Endothelial cell (in vitro differentiated cells): ENCODE measurements around the gene ADM. TPM values are rescaled to one million over a fixed set of nuclear protein-coding genes. Genes with fewer than 3 reads are reported as not detected.

Source experiments
- DNase-seq: peaks from one replicate; pipeline ENCODE4 v3.0.0; 2021; ENCODE audit warnings: low spot score
- H3K27ac Mint-ChIP-seq: one replicate; pipeline ENCODE4 v1.8.0; 2021; ENCODE audit warnings: mixed read lengths, inconsistent platforms; ENCODE audit not compliant: unreplicated experiment
- H3K27me3 Mint-ChIP-seq: one replicate; pipeline ENCODE4 v1.8.0; 2021; ENCODE audit warnings: mild to moderate bottlenecking, moderate library complexity, mixed read lengths, inconsistent platforms; ENCODE audit not compliant: unreplicated experiment
- H3K36me3 Mint-ChIP-seq: one replicate; pipeline ENCODE4 v1.8.0; 2021; ENCODE audit warnings: mild to moderate bottlenecking, low read depth, mixed read lengths, inconsistent platforms; ENCODE audit not compliant: unreplicated experiment
- H3K4me1 Mint-ChIP-seq: one replicate; pipeline ENCODE4 v1.8.0; 2021; ENCODE audit warnings: mild to moderate bottlenecking, mixed read lengths, inconsistent platforms; ENCODE audit not compliant: unreplicated experiment
- H3K4me3 Mint-ChIP-seq: one replicate; pipeline ENCODE4 v1.8.0; 2021; ENCODE audit warnings: mild to moderate bottlenecking, mixed read lengths, inconsistent platforms; ENCODE audit not compliant: unreplicated experiment
- H3K9me3 Mint-ChIP-seq: one replicate; pipeline ENCODE4 v1.8.0; 2021; ENCODE audit warnings: mixed read lengths, inconsistent platforms; ENCODE audit not compliant: unreplicated experiment
- total RNA-seq: library from RNA; stranded (reverse); fragmentation: NEBNext Ultra II Directional; extraction: Animal tissue kit (Norgen Biotek cat#: 25700); gene quantifications from one replicate; pipeline ENCODE4 v1.2.1, GENCODE V29; 2021; ENCODE audit not compliant: unreplicated experiment
- TF ChIP-seq, protein P1 (sequence below): fragments of 200-600 bp; sonication (generic); IDR thresholded peaks from one replicate; pipeline ENCODE4 v1.5.0; 2021; ENCODE audit warnings: antibody characterized with exemption; ENCODE audit not compliant: unreplicated experiment

The ADM gene
- total RNA-seq, 1 donor from 2014 or later, result 78.3 TPM

DNA sequence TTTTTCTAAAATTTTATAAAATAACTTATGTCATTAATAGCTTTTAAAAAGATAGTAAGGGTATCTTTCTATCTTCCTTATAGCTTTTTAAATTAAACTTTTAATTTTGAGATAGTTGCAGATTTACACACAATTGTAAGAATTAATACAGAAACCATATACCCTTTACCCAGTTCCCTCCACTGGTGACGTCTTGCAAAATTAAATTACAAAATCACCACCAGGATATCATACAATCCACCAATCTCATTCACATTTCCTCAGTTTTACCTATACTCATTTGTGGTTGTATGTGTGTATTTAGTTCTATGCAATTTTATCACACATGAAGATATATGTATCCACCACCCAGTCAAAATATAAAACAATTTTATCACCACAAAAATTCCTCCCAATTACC lies 20.9 kb upstream of the ADM start:
- no peak overlapping the region for H3K4me3 Mint-ChIP-seq
- no peaks in the 10 kb centered on the region for H3K9me3 Mint-ChIP-seq
- H3K36me3 Mint-ChIP-seq, result no peaks in the 10 kb centered on the region
- TF ChIP-seq, protein P1, sequence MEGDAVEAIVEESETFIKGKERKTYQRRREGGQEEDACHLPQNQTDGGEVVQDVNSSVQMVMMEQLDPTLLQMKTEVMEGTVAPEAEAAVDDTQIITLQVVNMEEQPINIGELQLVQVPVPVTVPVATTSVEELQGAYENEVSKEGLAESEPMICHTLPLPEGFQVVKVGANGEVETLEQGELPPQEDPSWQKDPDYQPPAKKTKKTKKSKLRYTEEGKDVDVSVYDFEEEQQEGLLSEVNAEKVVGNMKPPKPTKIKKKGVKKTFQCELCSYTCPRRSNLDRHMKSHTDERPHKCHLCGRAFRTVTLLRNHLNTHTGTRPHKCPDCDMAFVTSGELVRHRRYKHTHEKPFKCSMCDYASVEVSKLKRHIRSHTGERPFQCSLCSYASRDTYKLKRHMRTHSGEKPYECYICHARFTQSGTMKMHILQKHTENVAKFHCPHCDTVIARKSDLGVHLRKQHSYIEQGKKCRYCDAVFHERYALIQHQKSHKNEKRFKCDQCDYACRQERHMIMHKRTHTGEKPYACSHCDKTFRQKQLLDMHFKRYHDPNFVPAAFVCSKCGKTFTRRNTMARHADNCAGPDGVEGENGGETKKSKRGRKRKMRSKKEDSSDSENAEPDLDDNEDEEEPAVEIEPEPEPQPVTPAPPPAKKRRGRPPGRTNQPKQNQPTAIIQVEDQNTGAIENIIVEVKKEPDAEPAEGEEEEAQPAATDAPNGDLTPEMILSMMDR, result no peak
- DNase-seq, result no peak
- H3K4me1 Mint-ChIP-seq, result peaks cover 10% of the 10 kb centered on the region
- no peaks in the 10 kb centered on the region for H3K27me3 Mint-ChIP-seq
- no peak overlapping the region for H3K27ac Mint-ChIP-seq

DNA sequence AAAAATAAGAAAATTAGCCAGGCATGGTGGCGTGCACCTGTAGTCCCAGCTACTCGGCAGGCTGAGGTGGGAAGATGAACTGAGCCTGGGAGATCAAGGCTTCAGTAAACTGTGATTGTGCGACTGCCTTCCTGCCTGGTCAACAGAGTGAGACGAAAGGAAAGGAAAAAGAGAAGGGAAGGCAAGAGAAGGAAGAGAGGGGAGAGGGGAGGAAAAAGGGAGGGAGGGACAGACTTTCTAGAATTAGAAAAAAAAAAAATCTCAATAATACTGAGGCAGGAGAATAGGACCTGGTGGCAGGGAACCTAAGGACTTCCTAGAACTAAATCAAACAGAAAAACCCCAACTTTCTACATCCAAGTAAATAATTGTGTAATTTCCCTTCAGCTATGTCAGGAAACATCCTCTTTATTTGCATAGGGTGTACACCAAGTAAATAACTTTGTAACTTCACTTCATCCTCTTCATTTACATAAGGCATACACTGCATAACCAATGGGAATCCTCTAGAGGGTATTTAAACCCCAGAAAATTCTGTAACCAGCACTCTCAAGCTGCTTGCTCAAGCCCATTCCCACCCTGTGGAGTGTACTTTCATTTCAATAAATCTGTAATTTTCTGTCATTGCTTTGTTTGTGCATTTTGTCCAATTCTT lies 19.6 kb upstream of the ADM start:
- H3K27ac Mint-ChIP-seq, result no peak overlapping the region
- peaks cover 7% of the 10 kb centered on the region for H3K36me3 Mint-ChIP-seq
- TF ChIP-seq, protein P1, result no peak
- no peak for DNase-seq
- H3K4me1 Mint-ChIP-seq, result peaks cover 13% of the 10 kb centered on the region
- H3K27me3 Mint-ChIP-seq, result no peaks in the 10 kb centered on the region
- no peak overlapping the region for H3K4me3 Mint-ChIP-seq
- no peaks in the 10 kb centered on the region for H3K9me3 Mint-ChIP-seq

DNA sequence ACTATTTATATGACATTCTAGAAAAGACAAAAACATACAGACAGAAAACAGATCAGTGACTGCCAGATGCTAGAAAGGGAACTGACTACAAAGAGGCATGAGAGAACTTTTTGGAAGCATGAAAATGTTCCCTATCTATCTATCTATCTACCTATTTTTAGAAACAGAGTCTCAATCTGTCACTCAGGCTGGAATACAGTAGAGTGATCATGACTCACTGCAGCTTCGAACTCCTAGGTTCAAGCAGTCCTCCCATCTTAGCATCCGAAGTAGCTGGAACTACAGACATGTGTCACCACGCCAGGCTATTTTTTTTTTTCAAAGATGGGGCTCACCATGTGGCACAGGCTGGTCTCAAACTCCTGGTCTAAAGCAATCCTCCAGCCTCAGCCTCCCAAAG lies 17.7 kb upstream of the ADM start:
- no peak for DNase-seq
- no peaks in the 10 kb centered on the region for H3K9me3 Mint-ChIP-seq
- TF ChIP-seq, protein P1, result no peak
- no peaks in the 10 kb centered on the region for H3K27me3 Mint-ChIP-seq
- no peak overlapping the region for H3K4me3 Mint-ChIP-seq
- peaks cover 9% of the 10 kb centered on the region for H3K36me3 Mint-ChIP-seq
- H3K27ac Mint-ChIP-seq, result no peak overlapping the region
- H3K4me1 Mint-ChIP-seq, result peaks cover 23% of the 10 kb centered on the region

DNA sequence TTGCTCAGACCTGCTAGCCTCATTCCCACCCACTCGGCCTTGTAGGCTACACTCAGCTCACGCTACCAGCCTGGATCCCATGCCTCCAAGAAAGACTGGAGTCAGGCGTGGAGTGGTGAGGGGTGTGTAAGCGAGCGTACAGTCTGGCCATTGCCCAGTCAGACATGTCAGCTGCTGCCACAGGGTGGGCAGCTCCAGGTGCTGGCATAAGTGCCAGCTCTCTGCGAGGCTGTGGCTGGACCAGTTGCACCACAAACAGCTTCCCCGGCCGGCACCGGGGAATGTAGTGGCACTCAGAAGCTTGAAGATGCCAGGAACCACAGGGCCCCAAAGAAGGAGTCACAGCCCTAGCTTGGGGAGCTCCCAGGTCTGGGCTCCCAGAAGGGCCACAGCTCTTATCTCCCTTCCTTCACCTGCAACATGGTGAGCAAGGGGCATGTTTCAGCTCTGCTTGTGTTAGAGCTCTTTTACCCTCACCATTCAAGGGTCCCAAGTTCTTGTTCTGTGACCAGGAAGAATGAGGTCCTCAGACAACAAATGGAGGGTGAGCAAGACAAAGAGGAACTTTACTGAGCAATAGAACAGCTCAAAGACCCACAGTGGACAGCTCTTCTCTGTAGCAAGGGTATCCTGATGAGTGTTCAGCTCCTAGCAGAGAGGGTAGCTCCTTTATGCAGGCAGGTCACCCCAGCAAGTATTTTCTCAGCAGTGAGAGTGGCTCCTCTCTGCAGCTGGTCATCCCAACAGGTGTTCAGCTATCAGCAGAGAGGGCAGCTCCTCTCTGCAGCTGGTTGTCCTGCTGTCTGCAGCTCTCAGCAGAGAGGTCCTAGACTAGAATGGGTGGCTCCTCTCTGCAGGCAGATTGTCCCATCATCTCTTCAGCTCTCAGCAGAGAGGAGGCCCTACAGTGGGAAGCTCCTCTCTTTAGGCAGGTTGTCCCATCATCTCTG lies 16.8 kb upstream of the ADM start:
- Mint-ChIP-seq H3K4me1 (peaks cover 29% of the 10 kb centered on the region), H3K9me3 (no peaks in the 10 kb centered on the region), H3K4me3 (no peak overlapping the region), H3K27me3 (no peaks in the 10 kb centered on the region), H3K27ac (no peak overlapping the region), H3K36me3 (peaks cover 9% of the 10 kb centered on the region)
- TF ChIP-seq, protein P1, result no peak
- DNase-seq, result no peak
